SU-DHL-6 (cell line): Measurements from ENCODE around the gene OGFOD2.

Experiments used
- CTCF ChIP-seq: fragments of 200-600 bp; sonication (generic); IDR thresholded peaks from one replicate; pipeline ENCODE4 v1.5.1; 2017; ENCODE audit warnings: antibody characterized with exemption, mild to moderate bottlenecking, low read length, moderate library complexity; ENCODE audit not compliant: insufficient read depth, poor library complexity, severe bottlenecking
- EZH2phosphoT487 ChIP-seq: fragments of 200-600 bp; sonication (generic), shearing (Covaris generic); conservative IDR thresholded peaks from 2 replicates; pipeline ENCODE4 v1.6.1; 2018; ENCODE audit warnings: mild to moderate bottlenecking, antibody characterized with exemption, low read length, moderate library complexity, mixed read lengths

GRCh38 chr12:122989874-122990419 is 14.9 kb downstream of the OGFOD2 start:
- TF ChIP-seq CTCF (no peak), EZH2phosphoT487 (no peak)
